Measurements from ENCODE around the gene APLP1.
"Not testable (repeated sequence)": the region's sequence is repeated elsewhere in the genome, so short reads cannot be mapped to it uniquely, and the experiment has no call there.

APLP1 gene

DNA sequence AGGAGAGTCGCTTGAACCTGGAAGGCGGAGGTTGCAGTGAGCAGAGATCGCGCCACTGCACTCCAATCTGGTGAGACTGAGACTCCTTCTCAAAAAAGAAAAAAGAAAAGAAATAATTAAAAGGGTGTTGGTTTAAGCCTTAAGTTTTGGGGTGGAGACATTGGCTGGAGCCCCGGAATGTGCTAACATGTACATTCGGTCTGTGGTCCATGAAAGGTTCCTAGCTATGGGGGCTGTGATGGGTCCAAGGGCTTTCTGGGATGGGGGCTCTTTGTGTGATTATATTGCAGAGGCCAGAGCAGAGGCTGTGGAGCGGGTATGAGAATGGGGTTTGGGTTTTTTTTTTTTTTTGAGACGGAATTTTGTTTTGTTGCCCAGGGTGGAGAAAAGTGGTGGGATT, 17.5 kb downstream of the APLP1 start:
- DNase-seq = no peak

DNA sequence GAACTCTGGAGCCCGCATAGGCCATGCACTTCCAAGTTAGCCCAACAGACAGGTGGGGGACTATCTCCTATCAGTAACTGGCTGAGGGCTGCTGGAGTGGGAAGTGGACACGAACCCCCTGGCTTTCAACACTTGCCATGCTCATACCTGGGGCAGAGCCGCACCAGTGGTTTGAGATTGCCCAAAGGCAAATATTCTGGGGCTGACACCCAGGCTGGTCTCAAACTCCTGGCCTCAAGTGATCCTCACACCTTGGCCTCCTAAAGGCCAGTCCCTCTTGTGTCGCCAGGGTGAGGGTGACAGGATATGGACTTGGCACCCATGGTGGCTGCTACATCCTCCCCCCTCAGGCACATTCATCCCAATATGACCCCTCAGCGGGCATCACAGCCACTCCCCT, 18.8 kb downstream of the APLP1 start:
- DNase-seq = no peak

DNA sequence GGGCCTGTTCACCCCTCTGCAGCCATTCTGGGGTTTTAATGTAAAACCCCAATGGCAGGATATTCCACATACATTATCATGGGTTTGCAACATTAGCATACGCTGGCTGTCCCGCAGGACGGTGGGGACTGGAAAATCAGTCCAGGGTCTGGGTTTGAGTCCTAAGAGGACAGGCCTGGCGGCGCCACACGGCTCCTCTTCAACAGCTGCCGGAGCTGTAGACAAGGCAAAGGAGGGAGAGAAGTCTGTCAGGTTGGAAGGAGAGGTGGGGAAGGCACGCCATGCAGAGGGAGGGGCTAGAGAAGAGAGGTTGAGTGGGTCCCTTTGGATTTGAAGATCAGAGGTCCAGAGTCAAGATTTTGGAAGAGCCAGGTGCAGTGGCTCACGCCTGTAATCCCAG, 20.0 kb downstream of the APLP1 start:
- no peak for DNase-seq

DNA sequence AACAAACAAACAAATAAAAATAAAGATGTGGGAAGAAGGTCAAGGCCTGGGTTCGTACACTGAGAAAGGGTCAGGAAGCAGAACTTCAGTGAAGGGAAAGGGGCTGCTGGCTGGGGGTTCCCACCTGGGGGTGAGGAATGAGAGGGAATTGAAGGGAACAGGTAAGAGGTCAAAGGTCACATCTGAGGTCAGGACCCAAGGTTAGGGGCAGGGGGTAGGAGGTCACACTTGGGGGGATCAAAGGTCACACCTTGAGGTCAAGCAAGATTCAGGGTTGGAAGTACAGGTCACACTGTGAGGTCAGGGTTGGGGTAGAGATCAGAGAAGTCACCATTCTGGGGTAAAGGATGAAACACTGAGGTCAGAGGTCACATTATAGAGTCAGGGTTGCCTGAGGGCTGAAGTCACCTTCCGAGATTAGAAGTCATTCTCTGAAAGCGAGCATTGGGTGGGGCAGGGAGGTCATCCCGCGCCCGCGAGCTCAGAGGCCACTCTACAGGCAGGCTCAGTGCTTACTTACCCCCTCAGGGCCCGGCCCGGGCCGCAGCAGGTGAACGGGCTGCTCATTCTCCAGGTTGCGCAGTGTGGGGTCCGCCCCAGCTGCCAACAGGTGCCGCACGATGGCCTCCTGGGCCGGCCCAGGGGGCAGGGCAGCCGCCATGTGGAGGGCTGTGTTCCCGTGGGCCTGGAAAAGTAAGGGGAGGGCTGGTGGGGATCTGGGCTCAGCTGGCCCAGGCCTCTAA, 21.2 kb downstream of the APLP1 start:
- DNase-seq = no peak

- no peak for DNase-seq
Measured at GRCh38 chr19:35890113-35890650, 21.8 kb downstream of the APLP1 start.

DNA sequence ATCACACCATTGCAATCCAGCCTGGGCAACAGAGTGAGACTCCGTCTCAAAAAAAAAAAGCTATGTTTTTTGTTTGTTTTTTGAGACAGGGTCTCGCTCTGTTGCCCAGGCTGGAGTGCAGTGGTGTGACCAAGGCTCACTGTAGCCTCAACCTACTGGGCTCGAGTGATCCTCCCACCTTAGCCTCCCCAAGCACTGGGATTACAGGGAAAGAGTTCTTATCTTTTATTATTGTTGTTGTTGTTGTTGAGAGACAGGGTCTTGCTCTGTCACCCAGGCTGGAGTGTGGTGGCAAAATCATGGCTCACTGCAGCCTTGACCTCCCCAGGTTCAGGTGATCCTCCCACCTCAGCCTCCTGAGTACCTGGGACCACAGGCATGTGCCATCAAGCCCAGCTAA, 23.4 kb downstream of the APLP1 start:
- DNase-seq = not testable (repeated sequence)

- no peak for DNase-seq
Measured at GRCh38 chr19:35894342-35894741, 26.0 kb downstream of the APLP1 start.

DNA sequence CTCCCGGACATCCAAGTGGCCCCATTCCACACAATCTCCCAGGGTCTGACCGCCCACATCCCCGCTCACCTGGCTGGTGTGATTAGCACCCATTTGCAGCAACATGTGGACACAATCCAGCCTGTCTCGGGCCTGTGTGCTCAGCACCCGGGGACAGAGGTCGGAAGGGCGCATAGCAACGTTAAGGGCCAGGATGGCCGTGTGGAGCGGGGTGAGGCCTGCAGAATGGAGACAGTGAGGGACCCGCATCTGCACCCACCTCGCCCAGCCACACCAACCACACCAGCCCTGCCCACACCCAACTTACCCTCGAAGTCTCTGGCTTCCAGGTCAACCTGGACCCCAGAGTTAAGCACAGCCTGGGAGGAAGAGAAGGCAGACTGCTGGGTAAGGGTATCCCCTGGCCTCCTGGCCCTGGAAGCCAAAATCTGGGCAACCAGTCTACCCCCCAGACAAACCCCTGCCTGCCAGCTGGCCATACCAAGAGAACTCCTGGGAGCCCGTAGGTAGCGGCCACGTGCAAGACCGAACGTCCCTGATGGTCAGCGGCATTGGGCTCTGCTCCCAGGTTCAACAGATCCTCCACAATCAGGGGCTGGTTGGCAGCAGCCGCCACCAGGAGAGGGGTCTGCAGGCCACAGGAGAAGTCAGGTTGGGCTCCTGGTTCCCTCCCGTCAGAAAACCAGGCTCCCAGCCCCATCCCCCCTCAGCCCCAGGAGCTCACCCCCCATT, 27.7 kb downstream of the APLP1 start:
- no peak for DNase-seq

DNA sequence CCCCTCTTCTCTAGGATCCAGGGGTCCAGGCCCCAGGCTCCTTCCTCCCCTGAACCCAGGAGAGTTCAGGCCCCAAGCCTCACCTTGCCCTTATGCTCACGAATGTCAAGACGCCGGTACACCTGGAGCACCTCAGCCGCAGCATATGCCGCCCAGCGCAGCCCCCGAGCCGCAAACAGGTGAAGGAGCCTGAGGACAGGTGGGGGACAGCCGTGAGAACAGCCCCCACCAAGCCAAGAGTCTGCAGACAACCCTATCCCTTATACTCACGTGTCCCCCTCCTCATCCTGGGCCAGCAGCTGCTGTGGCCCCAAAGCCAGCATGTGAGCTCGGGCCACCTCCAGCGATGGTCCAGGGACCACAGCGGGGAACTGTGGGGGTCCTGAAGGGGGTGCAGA, 28.3 kb downstream of the APLP1 start:
- no peak for DNase-seq

GRCh38 chr19:35897706-35898451, 29.5 kb downstream of the APLP1 start:
- DNase-seq = no peak

GRCh38 chr19:35898499-35898809, 30.1 kb downstream of the APLP1 start:
- DNase-seq = no peak

DNA sequence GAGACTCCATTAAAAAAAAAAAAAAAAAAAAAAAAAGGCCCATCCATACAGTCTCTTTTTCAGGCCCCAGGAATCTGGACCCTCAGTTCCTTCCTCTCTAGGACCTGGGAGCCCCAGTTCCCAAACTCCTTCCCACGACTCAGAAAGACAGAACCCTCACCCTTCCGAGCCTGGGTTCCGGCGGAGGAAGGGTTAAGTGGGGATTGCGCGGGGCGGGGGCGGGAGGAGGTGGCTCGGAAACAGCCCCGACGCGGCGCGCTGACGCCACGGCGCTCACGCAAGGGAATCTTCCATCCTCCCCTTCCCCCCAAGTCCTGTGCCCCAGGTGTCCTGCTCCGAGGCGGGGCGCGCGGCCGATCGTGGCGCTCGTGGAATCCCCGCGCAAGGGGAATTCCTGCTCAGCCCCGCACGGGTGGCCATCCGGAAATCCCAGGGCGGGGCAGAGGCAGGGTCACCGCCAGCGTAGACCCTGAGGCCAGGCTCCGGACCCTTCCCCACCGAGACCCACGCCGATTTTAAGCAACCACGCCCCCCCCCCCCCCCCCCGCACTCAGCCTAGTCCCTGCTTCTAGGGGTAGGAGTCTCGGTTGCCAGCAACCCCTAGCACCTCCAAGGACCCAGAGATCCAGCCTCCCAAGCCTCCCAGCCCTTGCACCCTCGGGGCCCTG, 31.3 kb downstream of the APLP1 start:
- peak; percentile 82 for DNase-seq

- peak; percentile 46 for DNase-seq
Measured at GRCh38 chr19:35901055-35901644, 32.8 kb downstream of the APLP1 start.

DNA sequence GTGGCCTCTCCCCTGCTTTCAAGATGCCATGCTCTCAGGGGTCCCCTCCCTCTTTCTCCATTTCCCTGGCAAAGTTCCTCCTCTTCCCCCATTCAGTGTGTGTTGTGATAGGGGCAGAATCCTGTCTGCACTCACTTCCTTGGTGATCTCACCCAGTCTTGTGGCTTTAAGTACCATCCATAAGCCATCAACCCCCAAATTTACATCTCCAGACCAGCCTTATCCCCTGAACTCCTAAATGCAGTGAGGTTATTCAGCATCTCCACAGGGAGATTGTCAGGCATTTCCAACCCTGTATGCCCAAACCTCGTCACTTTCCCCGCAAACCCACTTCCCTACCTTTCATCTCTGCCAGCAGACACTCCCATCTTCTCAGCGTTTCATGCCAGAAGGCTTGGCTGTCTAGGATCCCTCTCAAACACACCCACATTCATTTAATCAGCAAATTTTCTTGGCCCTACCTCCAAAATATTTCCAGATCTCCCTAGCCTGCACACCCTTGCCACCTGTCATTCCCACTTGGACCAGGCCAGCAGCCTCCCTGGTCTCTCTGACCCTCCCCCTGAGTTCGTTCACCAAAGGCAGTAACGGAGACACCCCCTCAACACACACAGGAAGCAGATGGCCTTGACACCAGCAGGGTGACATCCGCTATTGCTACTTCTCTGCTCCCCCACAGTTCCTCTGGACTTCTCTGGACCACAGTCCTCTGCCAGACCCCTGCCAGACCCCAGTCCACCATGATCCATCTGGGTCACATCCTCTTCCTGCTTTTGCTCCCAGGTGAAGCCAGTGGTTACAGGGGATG, 33.7 kb downstream of the APLP1 start, which contains the start of gene HCST:
TSS of gene HCST (plus strand) at position 676 of the 808 bp plus-strand sequence. CDS start at position 741, 65 bp downstream.
- DNase-seq = no peak

DNA sequence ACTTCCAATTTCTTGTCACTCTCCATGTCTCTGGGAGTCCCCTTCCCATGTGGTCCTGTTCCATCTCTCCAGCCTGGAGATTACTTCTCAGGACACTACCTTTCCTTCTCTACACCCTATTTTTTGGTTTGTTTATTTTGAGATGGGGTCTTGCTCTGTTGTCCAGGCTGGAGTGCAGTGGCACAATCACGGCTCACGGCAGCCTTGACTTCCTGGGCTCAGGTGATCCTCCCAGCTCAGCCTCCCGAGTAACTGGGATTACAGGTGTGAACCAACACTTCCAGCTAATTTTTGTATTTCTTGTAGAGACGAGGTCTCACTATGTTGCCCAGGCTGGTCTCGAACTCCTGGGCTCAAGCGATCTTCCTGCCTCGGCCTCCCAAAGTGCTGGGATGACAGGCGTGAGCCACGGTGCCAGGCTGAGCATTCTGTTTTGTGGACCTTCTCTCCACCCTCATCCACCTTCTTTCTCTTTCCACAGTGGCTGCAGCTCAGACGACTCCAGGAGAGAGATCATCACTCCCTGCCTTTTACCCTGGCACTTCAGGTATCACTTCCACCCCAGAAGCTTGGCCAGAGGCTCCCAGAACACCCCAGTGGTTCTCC, 34.6 kb downstream of the APLP1 start:
- no peak for DNase-seq

- DNase-seq = peak; percentile 63
Measured at GRCh38 chr19:35903550-35904179, 35.3 kb downstream of the APLP1 start.

DNA sequence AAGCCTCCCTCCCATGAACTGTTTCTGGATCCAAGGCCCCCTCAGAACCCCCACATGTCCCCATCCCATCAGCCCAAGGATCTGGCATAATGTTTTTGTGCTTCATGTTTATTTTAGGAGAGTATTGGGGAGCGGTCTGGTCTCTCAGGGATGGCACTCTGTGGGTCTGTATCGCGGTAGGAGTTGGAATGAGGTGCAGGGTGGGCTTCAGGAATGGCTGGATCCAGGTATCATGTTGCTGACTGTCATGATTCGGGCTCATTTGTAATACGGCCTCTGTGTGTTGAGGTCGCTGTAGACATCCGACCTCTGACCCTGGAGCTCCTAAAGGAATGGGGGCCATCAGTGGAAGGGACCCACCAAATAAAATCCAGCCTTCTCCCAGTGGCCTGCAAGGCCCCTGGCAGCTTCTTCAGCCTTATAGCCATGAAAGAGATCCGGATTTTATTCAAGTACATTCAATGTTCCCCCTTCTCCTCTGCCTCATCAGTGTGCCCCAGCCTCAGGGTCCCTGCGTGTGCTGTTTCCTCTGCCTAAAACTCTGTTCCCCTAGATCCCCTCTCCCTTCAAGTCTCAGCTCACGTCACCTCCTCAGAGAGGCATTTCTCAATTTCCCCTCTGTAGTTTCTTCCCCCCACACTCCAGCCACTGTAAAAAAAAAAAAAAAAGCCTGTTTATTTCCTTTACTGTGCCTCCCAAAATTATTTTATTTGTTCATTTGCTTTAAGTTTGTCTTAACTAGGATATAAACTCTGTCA, 36.1 kb downstream of the APLP1 start:
- DNase-seq = no peak

GRCh38 chr19:35905178-35905727, 36.9 kb downstream of the APLP1 start:
- peak; percentile 47 for DNase-seq

- no peak for DNase-seq
Measured at GRCh38 chr19:35907377-35907745, 39.0 kb downstream of the APLP1 start.

- DNase-seq = no peak
Measured at GRCh38 chr19:35908010-35908441, 39.7 kb downstream of the APLP1 start, which contains the start of gene TYROBP. TYROBP (minus strand) TSS chr19:35908295; CDS start chr19:35908228, 67 bp downstream.

Data from HCEC 1CT (cell line).